Measurements from ENCODE around the gene CFAP97D2.
"Not testable (repeated sequence)": the region's sequence is repeated elsewhere in the genome, so short reads cannot be mapped to it uniquely, and the experiment has no call there.

The CFAP97D2 gene

DNA sequence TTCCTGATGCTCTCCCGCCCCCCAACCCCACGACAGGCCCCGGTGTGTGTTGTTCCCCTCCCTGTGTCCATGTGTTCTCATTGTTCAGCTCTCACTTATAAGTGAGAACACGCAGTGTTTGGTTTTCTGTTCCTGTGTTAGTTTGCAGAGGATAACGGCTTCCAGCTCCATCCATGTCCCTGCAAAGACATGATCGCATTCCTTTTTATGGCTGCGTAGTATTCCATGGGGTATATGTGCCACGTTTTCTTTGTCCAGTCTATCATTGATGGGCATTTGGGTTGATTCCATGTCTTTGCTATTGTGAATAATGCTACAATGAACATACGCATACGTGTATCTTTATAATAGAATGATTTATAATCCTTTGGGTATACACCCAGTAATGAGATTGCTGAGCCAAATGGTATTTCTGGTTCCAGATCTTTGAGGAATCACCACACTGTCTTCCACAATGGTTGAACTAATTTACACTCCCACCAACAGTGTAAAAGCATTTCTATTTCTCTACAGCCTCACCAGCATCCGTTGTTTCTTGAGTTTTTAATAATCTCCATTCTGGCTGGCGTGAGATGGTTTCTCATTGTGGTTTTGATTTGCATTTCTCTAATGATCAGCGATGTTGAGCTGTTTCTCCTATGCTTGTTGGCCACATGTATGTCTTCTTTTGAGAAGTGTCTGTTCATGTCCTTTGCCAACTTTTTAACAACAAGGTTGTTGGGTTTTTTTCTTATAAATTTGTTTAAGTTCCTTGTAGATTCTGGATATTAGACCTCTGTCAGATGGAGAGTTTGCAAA lies 20.0 kb upstream of the CFAP97D2 start:
- not testable (repeated sequence) for DNase-seq (ENCODE audit: low read depth)

- no peak for DNase-seq (ENCODE audit: low read depth)
Measured at GRCh38 chr13:114161028-114161556, 18.0 kb upstream of the CFAP97D2 start.

- no peak for DNase-seq (ENCODE audit: low read depth)
Measured at GRCh38 chr13:114161644-114162532, 17.2 kb upstream of the CFAP97D2 start.

DNA sequence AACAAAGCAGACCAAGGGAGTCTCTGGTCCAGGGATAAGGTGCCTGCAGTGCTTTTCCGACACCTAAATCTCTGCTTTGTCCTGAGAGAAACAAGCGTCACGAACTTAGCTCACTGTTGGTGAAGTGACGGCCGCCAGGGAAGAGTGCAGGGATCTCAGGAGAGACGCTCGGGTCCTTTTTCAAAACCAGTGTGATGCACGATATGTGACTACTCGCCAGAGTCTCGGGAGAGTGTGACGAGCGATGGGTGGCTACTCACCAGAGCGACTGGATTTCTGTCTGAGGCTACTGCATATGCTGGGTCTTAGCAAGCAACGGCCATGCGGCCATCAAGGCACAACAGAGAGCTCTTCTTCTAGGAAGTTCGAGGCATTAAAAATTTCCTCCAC lies 16.5 kb upstream of the CFAP97D2 start:
- DNase-seq (ENCODE audit: low read depth), result no peak

DNA sequence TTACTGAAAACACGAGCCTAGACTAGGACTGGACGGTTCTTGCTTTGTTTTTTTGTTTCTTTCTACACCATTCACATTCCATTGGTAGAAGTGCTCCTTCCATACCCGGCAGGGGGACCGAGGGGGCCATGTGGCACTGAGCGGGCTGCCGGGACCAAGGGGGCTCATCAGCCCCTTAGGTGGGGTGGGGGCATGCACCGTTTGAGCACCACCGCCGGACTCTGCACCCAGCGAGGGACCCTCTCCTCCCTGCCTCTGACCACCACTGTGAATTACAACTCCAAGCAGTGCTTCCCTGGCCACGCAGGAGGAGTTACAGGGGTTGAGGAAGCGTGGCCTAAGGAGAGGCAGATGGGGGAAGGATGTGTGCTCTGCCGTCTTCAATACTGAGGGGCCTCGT lies 15.0 kb upstream of the CFAP97D2 start:
- DNase-seq (ENCODE audit: low read depth), result no peak

DNA sequence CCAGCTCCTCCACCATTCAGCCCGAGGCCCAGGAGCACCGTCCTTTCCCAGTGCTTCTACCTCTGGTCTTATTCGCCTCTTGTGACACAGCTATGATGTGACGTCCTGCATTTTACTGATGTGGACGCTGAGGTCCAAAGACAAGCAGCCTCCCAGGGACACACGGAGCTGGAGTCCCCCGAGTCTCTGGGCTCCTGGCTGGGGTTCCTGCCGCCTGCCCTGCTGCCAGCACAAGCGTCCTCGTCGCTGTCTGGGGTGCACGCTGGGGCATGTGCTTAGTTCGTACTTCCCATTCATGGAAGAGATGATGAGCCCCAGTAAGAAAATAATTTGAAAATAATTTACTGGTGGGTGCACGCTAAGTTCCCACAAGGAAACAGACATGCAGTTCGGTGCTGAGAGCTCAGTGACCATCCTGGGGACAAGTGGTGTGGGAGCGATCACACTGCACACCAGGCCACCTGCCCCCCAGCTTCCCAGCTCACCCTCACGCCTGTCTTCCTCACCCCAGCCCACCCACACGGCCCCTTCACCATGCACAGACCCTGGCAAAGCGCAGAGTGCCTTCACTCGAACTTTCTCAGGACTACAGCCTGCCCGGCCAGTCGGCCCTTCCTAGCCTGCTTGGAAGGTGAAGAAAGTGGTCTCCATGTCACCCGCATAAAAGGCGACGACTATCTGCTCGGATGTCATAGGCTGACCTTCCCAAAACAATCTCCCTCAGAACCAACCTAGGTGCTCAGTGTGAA lies 14.2 kb upstream of the CFAP97D2 start:
- DNase-seq (ENCODE audit: low read depth), result no peak

DNA sequence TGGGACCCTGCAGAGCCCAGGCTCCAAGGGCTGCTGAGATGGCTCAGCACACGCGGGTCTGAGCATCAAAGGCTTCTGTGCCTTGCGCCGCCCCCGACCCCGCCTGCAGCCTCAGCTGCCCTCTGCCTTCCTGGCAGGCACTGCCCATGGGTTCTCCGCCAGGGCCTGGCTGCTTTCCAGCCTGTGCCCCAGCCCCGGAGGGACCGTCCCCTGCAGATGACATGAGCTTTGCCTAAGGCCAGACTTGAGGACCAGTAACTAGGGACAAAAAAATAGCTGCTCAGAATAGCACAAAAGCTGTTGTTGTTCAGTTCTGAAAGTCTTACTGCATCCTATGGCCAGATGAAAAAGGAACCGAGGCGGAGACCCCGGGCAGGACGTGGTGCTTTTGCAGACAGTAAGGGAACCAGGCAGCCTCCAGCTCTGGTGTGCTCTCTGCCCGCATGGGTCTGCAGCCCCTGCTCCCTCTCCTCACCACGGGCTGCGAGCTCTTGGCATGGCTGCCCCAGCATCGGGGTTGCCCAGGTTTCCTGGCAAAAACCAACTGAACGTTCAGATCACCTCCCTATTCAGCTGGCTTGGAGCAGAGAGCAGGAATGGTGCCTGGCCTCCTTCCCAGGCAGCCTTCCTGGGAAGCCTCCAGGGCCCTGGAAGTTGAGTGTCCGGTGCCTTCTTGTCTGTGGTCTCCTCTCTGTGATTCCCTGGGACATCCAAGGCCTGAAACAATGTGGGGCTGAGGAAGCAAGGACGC lies 12.5 kb upstream of the CFAP97D2 start:
- DNase-seq (ENCODE audit: low read depth), result no peak

- DNase-seq (ENCODE audit: low read depth), result no peak
Measured at GRCh38 chr13:114167426-114167825, 11.6 kb upstream of the CFAP97D2 start.

DNA sequence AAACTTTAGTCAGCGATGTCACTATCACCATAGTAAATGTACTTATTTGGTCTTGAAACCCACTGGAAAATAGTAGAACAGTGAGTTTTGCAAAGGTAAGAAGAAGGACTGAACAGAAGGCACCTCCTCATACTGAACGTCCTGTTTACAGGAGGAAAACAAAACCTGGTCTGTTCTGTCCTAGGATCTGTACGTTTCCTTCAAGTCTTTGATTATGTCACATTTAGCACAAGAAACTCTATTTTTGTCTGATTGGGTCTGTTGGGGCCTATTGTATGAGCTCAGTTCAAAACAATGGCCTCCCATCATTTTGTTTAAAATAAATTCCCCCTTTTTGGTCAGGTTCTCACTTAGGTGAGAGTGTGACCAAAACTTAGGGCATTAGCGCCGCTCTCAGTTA lies 11.2 kb upstream of the CFAP97D2 start:
- no peak for DNase-seq (ENCODE audit: low read depth)

GRCh38 chr13:114173272-114173671 lies 5.8 kb upstream of the CFAP97D2 start:
- DNase-seq (ENCODE audit: low read depth), result no peak

GRCh38 chr13:114173745-114174144 lies 5.3 kb upstream of the CFAP97D2 start:
- DNase-seq (ENCODE audit: low read depth), result no peak

- no peak for DNase-seq (ENCODE audit: low read depth)
Measured at GRCh38 chr13:114174529-114174961, 4.5 kb upstream of the CFAP97D2 start.

GRCh38 chr13:114176359-114176902 lies 2.6 kb upstream of the CFAP97D2 start:
- not testable (repeated sequence) for DNase-seq (ENCODE audit: low read depth)

DNA sequence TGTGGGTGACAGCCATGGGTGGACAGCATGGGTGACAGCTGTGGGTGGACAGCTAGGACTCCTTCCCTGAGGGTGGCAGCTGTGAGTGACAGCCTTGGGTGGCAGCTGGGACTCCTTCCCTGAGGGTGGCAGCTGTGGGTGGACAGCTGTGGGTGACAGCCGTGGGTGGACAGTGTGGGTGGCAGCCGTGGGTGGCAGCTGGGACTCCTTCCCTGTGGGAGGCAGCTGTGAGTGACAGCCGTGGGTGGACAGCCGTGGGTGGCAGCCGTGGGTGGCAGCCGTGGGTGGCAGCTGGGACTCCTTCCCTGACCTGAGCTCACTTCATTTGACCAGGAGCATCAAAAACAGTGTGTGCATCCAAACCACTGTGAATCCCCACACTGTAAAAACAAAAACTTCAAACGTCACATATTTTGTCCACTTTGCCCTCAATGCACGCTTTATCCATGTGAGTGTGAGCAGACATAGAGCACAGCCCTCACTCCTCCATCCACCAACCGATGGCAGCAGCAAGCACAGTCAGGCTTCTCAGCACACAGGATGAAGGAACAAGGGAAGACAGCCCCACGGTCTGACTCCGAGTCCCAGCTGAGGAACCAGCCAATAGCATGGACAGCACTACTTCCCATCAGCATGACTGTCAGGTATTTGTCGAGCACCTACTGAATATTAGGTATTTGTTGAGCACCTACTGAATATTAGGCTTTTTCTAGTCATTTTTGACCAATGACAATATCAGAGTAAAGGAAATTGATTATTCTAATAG lies 1.6 kb upstream of the CFAP97D2 start:
- no peak for DNase-seq (ENCODE audit: low read depth)

DNA sequence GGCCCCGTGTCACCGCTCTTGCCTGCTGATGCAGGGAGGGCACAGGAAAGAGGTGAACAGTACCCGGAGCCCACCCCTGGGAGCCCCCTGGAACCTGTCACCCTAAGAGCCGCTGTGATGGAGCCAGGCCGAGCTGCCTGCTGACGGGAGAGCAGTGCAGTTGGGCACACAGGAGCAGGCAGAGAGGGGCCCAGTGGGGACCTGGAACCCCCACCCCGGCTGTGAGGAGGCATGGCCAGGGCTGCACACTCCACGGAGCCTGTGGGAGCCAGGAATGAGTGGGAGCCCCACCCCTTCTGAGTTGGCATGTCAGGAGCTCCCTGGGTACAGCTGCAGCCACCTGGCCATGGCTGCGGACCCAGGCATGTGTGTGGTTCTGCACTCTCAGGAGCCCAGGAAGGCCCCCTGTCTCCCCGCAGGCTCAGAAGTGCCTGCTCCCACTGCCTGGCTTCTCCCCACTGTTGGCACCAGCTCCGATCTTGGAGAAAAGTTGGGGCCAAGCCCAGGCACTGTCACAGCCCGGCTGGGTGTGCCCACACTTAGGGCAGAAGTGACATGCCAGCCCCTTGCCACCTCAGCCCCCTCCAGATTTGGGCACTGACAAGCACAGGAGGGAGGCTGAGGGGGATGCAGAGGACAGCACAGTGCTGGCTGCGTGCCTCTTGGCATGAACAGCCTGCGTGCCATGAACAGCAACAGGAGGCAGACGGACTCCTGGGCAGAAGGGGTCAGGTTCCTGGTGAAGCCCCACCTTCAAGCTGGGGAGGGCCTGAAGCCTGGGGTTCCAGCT lies 6.3 kb downstream of the CFAP97D2 start:
- DNase-seq (ENCODE audit: low read depth), result no peak

DNA sequence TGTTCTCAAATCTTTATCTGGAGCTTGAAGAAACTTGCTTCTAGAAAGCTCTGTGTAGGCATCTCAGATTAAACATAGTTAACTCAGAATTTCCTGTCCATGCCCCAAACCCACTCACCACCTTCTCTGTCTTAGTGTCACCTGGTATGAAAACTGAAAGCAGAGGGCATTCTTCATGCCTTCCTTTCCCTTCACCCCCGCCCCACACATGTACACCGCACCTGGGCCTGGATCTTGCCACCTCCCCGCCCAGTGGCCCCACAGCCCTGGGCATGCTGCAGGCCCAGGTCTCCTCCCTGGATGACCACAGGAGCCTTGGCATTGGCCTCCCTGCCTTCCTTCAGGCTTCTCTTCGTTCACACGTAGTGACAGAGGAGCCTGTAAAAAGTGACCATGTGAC lies 15.8 kb downstream of the CFAP97D2 start:
- no peak for DNase-seq (ENCODE audit: low read depth)

- DNase-seq (ENCODE audit: low read depth), result no peak
Measured at GRCh38 chr13:114196629-114197028, 17.6 kb downstream of the CFAP97D2 start.

DNA sequence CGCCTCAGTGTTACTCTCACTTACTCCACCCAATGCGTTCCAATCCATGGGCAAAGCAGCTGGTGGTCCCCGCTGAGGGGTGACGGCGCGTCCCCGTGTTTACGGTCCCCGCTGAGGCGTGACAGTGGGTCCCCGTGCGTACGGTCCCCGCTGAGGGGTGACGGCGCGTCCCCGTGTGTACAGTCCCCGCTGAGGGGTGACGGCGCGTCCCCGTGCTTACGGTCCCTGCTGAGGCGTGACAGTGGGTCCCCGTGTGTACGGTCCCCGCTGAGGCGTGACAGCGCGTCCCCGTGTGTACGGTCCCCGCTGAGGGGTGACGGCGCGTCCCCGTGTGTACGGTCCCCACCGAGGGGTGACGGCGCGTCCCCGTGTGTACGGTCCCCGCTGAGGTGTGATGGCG lies 19.5 kb downstream of the CFAP97D2 start:
- no peak for DNase-seq (ENCODE audit: low read depth)

GRCh38 chr13:114199526-114199925 lies 20.5 kb downstream of the CFAP97D2 start:
- not testable (repeated sequence) for DNase-seq (ENCODE audit: low read depth)

DNA sequence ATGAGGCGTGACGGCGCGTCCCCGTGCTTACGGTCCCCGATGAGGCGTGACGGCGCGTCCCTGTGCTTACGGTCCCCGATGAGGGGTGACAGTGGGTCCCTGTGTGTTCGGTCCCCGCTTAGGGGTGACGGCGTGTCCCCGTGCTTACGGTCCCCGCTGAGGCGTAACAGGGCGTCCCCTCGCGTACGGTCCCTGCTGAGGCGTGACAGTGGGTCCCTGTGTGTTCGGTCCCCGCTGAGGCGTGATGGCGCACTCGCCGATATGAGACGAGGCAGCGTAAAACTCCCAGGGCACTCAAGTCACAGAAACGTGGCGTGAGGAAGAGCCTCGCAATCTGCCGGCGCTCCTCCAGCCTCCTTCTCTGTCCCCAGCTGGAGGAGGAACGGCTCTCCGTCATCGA lies 20.9 kb downstream of the CFAP97D2 start:
- DNase-seq (ENCODE audit: low read depth), result no peak
